ENCODE results near the gene CPE.

DNA sequence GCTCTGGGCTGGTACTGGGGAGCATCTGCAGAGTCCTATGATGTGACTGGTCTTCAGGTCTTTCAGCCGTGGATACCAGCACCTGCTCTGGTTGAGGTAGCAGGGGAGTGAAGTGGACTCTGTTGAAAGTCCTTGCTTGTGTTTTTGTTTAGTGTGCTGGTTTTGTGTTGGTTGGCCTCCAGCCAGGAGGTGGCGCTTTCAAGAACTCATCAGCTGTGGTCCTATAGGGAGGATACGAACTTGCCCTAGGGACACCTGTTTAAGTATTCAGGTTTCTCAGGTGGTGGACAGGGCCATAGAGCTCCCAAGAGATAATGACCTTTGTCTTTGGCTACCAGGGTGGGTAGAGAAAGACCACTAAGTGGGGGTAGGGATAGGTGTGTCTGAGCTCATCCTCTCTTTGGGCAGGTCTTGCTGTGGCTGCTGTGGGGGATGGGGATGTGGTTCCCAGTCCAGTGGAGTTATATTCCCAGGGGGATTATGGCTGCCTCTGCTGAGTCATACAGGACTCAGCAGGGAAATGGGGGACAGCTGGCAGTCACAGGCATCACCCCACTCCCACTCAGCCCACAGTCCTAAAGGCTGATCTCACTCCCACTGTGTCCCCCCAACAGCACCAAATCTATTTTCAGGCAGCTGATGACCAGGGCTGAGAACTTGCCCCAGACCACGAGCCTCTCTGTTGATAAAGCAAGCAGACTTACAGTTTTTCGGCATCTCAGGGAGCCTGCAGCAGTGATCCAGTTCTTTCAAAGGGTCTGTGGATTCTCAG, 27.3 kb upstream of the CPE start:
- no peak for TF ChIP-seq POLR2AphosphoS5 (IDR thresholded peaks at IDR 0.05; ENCODE audit: insufficient read depth in 1 of 2, low read depth in 1 of 2)
- TF ChIP-seq, protein P1, sequence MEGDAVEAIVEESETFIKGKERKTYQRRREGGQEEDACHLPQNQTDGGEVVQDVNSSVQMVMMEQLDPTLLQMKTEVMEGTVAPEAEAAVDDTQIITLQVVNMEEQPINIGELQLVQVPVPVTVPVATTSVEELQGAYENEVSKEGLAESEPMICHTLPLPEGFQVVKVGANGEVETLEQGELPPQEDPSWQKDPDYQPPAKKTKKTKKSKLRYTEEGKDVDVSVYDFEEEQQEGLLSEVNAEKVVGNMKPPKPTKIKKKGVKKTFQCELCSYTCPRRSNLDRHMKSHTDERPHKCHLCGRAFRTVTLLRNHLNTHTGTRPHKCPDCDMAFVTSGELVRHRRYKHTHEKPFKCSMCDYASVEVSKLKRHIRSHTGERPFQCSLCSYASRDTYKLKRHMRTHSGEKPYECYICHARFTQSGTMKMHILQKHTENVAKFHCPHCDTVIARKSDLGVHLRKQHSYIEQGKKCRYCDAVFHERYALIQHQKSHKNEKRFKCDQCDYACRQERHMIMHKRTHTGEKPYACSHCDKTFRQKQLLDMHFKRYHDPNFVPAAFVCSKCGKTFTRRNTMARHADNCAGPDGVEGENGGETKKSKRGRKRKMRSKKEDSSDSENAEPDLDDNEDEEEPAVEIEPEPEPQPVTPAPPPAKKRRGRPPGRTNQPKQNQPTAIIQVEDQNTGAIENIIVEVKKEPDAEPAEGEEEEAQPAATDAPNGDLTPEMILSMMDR (IDR thresholded peaks at IDR 0.05), result no peak
- no peak for TF ChIP-seq POLR2A (IDR thresholded peaks at IDR 0.05)

Data from vagina (tissue), 2 donors.